Right lung (tissue), 5 donors: ENCODE measurements around the gene GABPB2. TPM values are rescaled to one million over a fixed set of nuclear protein-coding genes. Genes with fewer than 3 reads are reported as not detected.
"Not testable (repeated sequence)": the region's sequence is repeated elsewhere in the genome, so short reads cannot be mapped to it uniquely, and the experiment has no call there.

Experiments
- DNase-seq, 2 donors: peaks; one replicate each; pipeline ENCODE4 v3.0.0-alpha.2; 2013
- polyA plus RNA-seq, 5 donors: library from polyadenylated mRNA; unstranded; fragments of 120-200 nt; gene quantifications; one replicate each; pipeline versions ENCODE4 v1.2.1 to v1.2.3, GENCODE V29; 2013; ENCODE audit warnings: inconsistent platforms in 1 of 5, low replicate concordance in 1 of 5; ENCODE audit not compliant: insufficient read length in 5 of 5, insufficient read depth in 1 of 5

The GABPB2 gene
- polyA plus RNA-seq, 5 donors: 8.2 to 13.5 (median 10.9) TPM

- peak; percentile 88 to 89 for DNase-seq
Observed at GRCh38 chr1:151059109-151060006, 11.2 kb upstream of the GABPB2 start, which contains the start of gene CDC42SE1. Gene CDC42SE1, minus strand, starts transcription at chr1:151059622. Its CDS starts 3,892 bp downstream, at chr1:151055730.

GRCh38 chr1:151060007-151060656 lies 10.4 kb upstream of the GABPB2 start, which contains the start of gene MLLT11:
Gene MLLT11, plus strand, starts transcription at chr1:151060397. Its CDS starts 6,828 bp downstream, at chr1:151067225.
- DNase-seq: peak; percentile 75 to 79

GRCh38 chr1:151060657-151061421 lies 9.7 kb upstream of the GABPB2 start:
- no peak for DNase-seq

DNA sequence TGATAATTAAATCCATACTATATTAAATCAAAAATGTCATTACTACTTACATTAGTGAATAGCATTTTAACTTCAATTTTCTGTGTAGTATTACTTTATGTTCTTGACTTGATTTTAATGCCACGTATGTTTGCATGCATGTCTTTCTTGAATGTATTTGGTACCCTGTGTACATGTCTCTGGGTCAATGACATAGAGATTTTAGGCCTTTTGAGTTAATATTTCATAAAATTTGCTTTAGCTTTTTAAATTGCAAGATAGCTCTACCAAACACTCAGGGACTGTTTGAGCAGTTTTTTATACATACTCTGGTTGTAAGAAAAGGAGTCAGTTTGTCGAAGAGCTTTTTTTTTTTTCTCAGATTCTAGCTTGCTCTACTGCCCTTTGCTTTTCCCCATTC lies 8.9 kb upstream of the GABPB2 start:
- DNase-seq: no peak

GRCh38 chr1:151062741-151063371 lies 7.7 kb upstream of the GABPB2 start:
- no peak for DNase-seq

- DNase-seq: no peak
Observed at GRCh38 chr1:151065089-151065645, 5.4 kb upstream of the GABPB2 start.

DNA sequence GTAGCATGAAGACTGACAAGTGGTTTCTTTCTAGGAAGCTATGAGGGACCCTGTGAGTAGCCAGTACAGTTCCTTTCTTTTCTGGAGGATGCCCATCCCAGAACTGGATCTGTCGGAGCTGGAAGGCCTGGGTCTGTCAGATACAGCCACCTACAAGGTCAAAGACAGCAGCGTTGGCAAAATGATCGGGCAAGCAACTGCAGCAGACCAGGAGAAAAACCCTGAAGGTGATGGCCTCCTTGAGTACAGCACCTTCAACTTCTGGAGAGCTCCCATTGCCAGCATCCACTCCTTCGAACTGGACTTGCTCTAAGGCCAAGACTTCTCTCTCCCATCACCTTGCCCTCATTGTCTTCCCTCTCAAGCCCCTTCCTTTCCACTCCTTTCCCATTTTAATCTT lies 3.4 kb upstream of the GABPB2 start:
- no peak for DNase-seq

GRCh38 chr1:151069103-151069486 lies 1.5 kb upstream of the GABPB2 start:
- no peak for DNase-seq

GRCh38 chr1:151072224-151072623 lies 1.7 kb downstream of the GABPB2 start:
- no peak for DNase-seq

- DNase-seq: no peak
Observed at GRCh38 chr1:151085953-151086559, 15.5 kb downstream of the GABPB2 start.

DNA sequence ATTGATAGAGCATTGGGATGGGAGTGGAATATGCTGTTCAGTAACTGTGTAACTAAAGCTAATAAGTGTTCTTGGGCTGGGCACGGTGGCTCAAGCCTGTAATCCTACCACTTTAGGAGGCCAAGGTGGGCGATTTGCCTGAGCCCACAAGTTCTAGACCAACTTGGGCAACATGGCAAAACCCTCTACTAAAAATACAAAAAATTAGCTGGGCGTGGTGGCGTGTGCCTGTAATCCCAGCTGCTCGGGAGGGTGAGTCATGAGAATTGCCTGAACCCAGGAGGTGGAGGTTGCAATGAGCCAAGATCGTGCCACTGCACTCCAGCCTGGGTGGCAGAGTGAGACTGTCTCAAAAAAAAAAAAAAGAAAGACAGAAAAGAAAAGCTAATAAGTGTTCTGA lies 26.9 kb downstream of the GABPB2 start:
- DNase-seq: not testable (repeated sequence)

GRCh38 chr1:151098126-151098525 lies 27.6 kb downstream of the GABPB2 start:
- no peak for DNase-seq

DNA sequence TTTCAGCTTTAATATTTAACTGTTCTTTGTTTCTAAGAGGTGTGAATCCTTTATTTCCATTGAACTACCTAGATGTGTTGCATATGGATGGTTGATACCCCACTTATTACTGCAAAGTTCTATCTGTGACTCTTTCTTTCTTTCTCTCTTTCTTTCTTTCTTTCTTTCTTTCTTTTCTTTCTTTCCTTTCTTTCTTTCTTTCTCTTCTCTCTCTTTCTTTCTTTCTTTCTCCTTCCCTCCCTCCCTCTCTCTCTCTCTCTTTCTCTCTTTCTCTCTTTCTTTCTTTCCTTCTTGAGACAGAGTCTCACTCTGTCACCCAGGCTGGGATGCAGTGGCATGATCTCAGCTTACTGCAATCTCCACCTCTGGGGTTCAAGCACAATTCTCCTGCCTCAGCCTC lies 34.1 kb downstream of the GABPB2 start:
- no peak for DNase-seq

GRCh38 chr1:151106894-151107293 lies 36.3 kb downstream of the GABPB2 start:
- DNase-seq: peak in 1 of 2 donors; percentile 11

GRCh38 chr1:151108331-151108730 lies 37.8 kb downstream of the GABPB2 start:
- DNase-seq: no peak

- DNase-seq: no peak
Observed at GRCh38 chr1:151113877-151114276, 43.3 kb downstream of the GABPB2 start.

DNA sequence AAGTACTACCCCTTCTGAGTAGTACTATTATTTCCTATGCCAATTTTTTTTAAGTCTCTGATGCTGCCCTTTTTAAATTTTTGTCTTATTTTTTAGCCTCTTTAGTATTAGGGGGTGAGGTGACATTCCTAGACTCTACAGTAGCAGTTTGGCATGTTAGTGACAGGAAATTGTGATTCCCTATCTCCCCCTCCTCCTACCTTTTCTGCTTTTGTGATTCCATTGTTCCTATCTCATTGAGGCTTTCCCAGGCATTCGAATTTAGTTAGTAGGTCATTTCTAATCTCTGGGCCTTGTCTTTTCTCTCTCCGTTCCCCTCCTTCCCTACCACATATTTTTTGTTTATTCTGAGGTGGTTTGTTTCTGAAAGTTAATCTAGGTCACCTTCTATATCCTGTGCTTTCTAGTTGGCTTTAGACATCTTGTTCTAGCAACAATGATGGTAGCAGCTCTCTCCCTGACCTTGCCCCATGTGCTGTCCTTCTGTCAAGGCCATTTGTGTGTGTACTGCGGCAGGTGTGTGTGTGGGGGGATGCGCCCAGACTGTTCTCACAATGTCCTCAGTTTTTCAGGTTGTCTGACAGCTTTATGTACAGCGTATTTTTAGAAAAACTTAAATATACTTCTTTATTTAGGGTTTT lies 54.3 kb downstream of the GABPB2 start:
- no peak for DNase-seq

DNA sequence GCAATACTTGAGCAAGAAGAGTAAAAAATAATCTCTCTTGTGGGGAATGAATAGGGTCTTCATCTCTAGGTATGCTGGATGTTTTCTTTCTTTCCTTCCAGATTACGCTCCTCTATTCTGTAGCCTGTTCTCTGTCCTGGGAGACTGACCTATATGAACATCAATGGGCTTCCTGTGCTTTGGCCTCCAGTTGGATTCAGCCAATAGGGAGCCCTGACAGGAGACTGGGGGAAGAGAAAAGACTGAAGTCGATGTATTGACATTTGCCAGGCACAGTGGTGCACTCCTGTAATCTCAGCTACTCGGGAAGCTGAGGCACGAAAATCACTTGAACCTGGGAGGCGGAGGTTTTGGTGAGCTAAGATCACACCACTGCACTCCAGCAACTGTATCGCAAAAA lies 58.2 kb downstream of the GABPB2 start:
- DNase-seq: no peak

GRCh38 chr1:151130987-151131586 lies 60.5 kb downstream of the GABPB2 start:
- DNase-seq: peak; percentile 83 to 87
